ENCODE data around the gene ZFYVE9. TPM values are rescaled to one million over a fixed set of nuclear protein-coding genes. Genes with fewer than 3 reads are reported as not detected.

ZFYVE9 gene
- total RNA-seq, 2 experiments from 2014 or later = 5.4 to 6.1 TPM

GRCh38 chr1:52123622-52124021, 18.3 kb upstream of the ZFYVE9 start:
- H3K27me3 Mint-ChIP-seq = peaks cover 19% of the 10 kb centered on the region
- no peak for TF ChIP-seq CTCF (IDR thresholded peaks at IDR 0.05)
- no peak overlapping the region for H3K27ac ChIP-seq (ENCODE audit: low read depth in 1 of 2, low read length in 2 of 2)

GRCh38 chr1:52125736-52126359, 16.0 kb upstream of the ZFYVE9 start:
- intact Hi-C loops (cut with DNase I, micrococcal nuclease) = loop anchor here in 1 of 2 experiments (5.0 to 10.0 kb wide), 2 partner anchors 561 to 639 kb away; no protein-coding TSS in a partner anchor
- H3K36me3 ChIP-seq (ENCODE audit: insufficient read depth, low read length) = no peaks in the 10 kb centered on the region

More at GRCh38 chr1:52123622-52124021, 18.3 kb upstream of the ZFYVE9 start:
- ATAC-seq (ENCODE audit: poor library complexity) (no peak), DNase-seq (no peak)
- Mint-ChIP-seq H3K4me1 (ENCODE audit: low read depth) (no peaks in the 10 kb centered on the region), H3K4me3 (no peak overlapping the region), H3K36me3 (ENCODE audit: low read depth) (no peaks in the 10 kb centered on the region), H3K9me3 (no peaks in the 10 kb centered on the region), H3K27ac (no peak overlapping the region)
- ChIA-PET CTCF (no interaction called here), POLR2A (no interaction called here)
- intact Hi-C loops (cut with DNase I, micrococcal nuclease) = loop anchor here in 1 of 2 experiments (10.0 kb wide), 1 partner anchor 641 kb away; no protein-coding TSS in a partner anchor
- Histone ChIP-seq H3K4me1 (ENCODE audit: insufficient read depth, low read length) (no peaks in the 10 kb centered on the region), H3K4me3 (ENCODE audit: low read length) (no peak overlapping the region), H3K36me3 (ENCODE audit: insufficient read depth, low read length) (no peaks in the 10 kb centered on the region), H3K27me3 (ENCODE audit: control insufficient read depth in 1 of 2, insufficient read depth in 2 of 2, low read length in 2 of 2) (no peaks in the 10 kb centered on the region), H3K9me3 (ENCODE audit: control insufficient read depth in 1 of 2, insufficient read depth in 1 of 2, low read length in 2 of 2) (no peaks in the 10 kb centered on the region)

More at GRCh38 chr1:52125736-52126359, 16.0 kb upstream of the ZFYVE9 start:
- DNase-seq (no peak), ATAC-seq (ENCODE audit: poor library complexity) (no peak)
- Mint-ChIP-seq H3K27ac (no peak overlapping the region), H3K36me3 (ENCODE audit: low read depth) (no peaks in the 10 kb centered on the region), H3K9me3 (no peaks in the 10 kb centered on the region), H3K4me1 (ENCODE audit: low read depth) (no peaks in the 10 kb centered on the region), H3K4me3 (no peak overlapping the region), H3K27me3 (peaks cover 22% of the 10 kb centered on the region)
- Histone ChIP-seq H3K27ac (ENCODE audit: low read depth in 1 of 2, low read length in 2 of 2) (no peak overlapping the region), H3K4me3 (ENCODE audit: low read length) (no peak overlapping the region), H3K9me3 (ENCODE audit: control insufficient read depth in 1 of 2, insufficient read depth in 1 of 2, low read length in 2 of 2) (no peaks in the 10 kb centered on the region), H3K4me1 (ENCODE audit: insufficient read depth, low read length) (no peaks in the 10 kb centered on the region), H3K27me3 (ENCODE audit: control insufficient read depth in 1 of 2, insufficient read depth in 2 of 2, low read length in 2 of 2) (no peaks in the 10 kb centered on the region)
- TF ChIP-seq CTCF (IDR thresholded peaks at IDR 0.05) = no peak
- ChIA-PET POLR2A (no interaction called here), CTCF (no interaction called here)
